Osteoblast (primary cell): ENCODE data around the gene LOXL4. TPM values are rescaled to one million over a fixed set of nuclear protein-coding genes. Genes with fewer than 3 reads are reported as not detected.

Source experiments
- DNase-seq: peaks from one replicate; pipeline ENCODE4 v3.0.0; 2011; ENCODE audit warnings: low spot score, mixed read lengths; ENCODE audit not compliant: insufficient read length; ENCODE audit errors: missing footprints
- H2AFZ ChIP-seq: 2 replicates; pipeline ENCODE4 v1.6.0; 2011; ENCODE audit warnings: mild to moderate bottlenecking, low read length
- H3K27ac ChIP-seq: 2 replicates; pipeline ENCODE4 v1.5.1; 2011; ENCODE audit warnings: mild to moderate bottlenecking, low read depth, low read length, moderate library complexity
- H3K27me3 ChIP-seq: 2 replicates; pipeline ENCODE4 v1.6.0; 2012; ENCODE audit warnings: mild to moderate bottlenecking, control low read depth, inconsistent platforms, low read length, moderate library complexity; ENCODE audit not compliant: insufficient read depth
- H3K36me3 ChIP-seq: 2 replicates; pipeline ENCODE4 v1.5.1; 2011; ENCODE audit warnings: mild to moderate bottlenecking, low read length, control low read depth, moderate library complexity; ENCODE audit not compliant: insufficient read depth
- H3K4me1 ChIP-seq: 2 replicates; pipeline ENCODE4 v1.5.1; 2011; ENCODE audit warnings: mild to moderate bottlenecking, low read length, control low read depth, moderate library complexity; ENCODE audit not compliant: insufficient read depth
- H3K4me2 ChIP-seq: 2 replicates; pipeline ENCODE4 v1.6.0; 2011; ENCODE audit warnings: mild to moderate bottlenecking, low read length; ENCODE audit not compliant: insufficient read depth
- H3K4me3 ChIP-seq: fragments of 200-600 bp; sonication (generic); 3 replicates; pipeline ENCODE4 v1.5.1; 2012; ENCODE audit warnings: mild to moderate bottlenecking, low read length, inconsistent platforms; ENCODE audit not compliant: insufficient read depth
- H3K79me2 ChIP-seq: 2 replicates; pipeline ENCODE4 v1.6.0; 2012; ENCODE audit warnings: mild to moderate bottlenecking, low read length, control low read depth, inconsistent platforms; ENCODE audit not compliant: insufficient read depth
- H3K9me3 ChIP-seq: 2 replicates; pipeline ENCODE4 v1.5.1; 2011; ENCODE audit warnings: low read depth, low read length, control low read depth
- H4K20me1 ChIP-seq: 2 replicates; pipeline ENCODE4 v1.6.0; 2012; ENCODE audit warnings: mild to moderate bottlenecking, low read length, control low read depth; ENCODE audit not compliant: insufficient read depth
- CTCF ChIP-seq: IDR thresholded peaks from 2 replicates; pipeline ENCODE4 v1.5.1; 2011; ENCODE audit warnings: mild to moderate bottlenecking, low read depth, low read length, moderate library complexity; ENCODE audit errors: extremely low read depth
- total RNA-seq: library from RNA; depleted of rRNA; stranded (reverse); fragments of >200 nt; gene quantifications from 2 replicates; pipeline ENCODE4 v1.2.3, GENCODE V29; 2012

The LOXL4 gene
- total RNA-seq, 1 donor = 36.6 TPM

- no peaks in the 10 kb centered on the region for H4K20me1 ChIP-seq
- TF ChIP-seq CTCF = no peak
- peaks cover 34% of the 10 kb centered on the region for H3K4me1 ChIP-seq
- no peaks in the 10 kb centered on the region for H3K9me3 ChIP-seq
- H3K4me2 ChIP-seq = no peak overlapping the region
- no peaks in the 10 kb centered on the region for H3K36me3 ChIP-seq
- H2AFZ ChIP-seq = no peak overlapping the region
- no peak for DNase-seq
- H3K4me3 ChIP-seq = no peak overlapping the region
- no peaks in the 10 kb centered on the region for H3K27me3 ChIP-seq
- no peak overlapping the region for H3K27ac ChIP-seq
- no peaks in the 10 kb centered on the region for H3K79me2 ChIP-seq
These were observed 45.6 kb upstream of the LOXL4 start for GRCh38 chr10:98313598-98313997.

DNA sequence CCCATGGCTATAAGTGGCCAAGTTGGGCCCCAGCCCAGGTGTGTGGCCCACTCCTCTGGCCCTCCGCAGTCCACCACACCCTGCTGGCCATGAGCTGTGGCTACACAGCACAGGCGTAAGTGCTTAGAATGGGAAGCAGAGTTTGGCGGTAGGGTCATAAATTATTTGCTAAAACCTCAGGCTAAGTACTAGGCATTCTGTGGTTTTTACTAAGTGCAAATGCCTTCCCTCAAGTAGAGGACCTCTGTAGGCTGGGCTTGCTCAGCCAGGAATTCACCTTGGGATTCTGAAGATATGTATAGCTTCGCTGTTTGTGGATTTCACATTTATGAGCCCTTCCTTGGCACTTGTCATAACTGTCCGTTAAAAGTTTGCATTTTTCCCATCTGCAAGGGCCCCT lies 44.8 kb upstream of the LOXL4 start:
- Histone ChIP-seq H4K20me1 (no peaks in the 10 kb centered on the region), H3K36me3 (no peaks in the 10 kb centered on the region), H3K4me2 (no peak overlapping the region), H3K4me1 (peaks cover 34% of the 10 kb centered on the region), H3K79me2 (no peaks in the 10 kb centered on the region), H3K27me3 (no peaks in the 10 kb centered on the region), H2AFZ (no peak overlapping the region), H3K4me3 (no peak overlapping the region), H3K27ac (no peak overlapping the region), H3K9me3 (no peaks in the 10 kb centered on the region)
- DNase-seq = no peak
- TF ChIP-seq CTCF = no peak

DNA sequence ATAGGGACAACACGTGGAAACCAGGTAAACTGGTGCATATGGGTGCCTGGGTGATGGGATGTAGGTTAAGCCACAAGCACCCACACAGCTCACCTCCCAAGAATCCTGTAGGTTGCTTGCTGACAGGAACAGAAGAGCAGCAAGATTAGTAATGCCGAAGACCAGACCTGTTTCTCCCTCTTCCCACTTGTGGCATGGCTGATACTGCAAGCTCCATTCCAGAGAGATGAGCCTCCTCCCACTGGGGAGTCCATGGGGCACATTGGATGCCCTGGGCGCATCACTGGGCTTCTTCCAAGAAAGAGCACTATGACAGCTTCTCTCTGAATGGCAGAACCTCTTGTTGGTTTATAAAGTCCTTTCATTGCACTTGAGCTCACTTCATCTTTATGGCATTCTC lies 44.4 kb upstream of the LOXL4 start:
- TF ChIP-seq CTCF = no peak
- H3K4me2 ChIP-seq = no peak overlapping the region
- H3K27me3 ChIP-seq = no peaks in the 10 kb centered on the region
- H2AFZ ChIP-seq = no peak overlapping the region
- peak; percentile 92 for DNase-seq
- H4K20me1 ChIP-seq = no peaks in the 10 kb centered on the region
- H3K4me3 ChIP-seq = no peak overlapping the region
- no peaks in the 10 kb centered on the region for H3K36me3 ChIP-seq
- no peaks in the 10 kb centered on the region for H3K9me3 ChIP-seq
- peaks cover 34% of the 10 kb centered on the region for H3K4me1 ChIP-seq
- H3K79me2 ChIP-seq = no peaks in the 10 kb centered on the region
- H3K27ac ChIP-seq = no peak overlapping the region

DNA sequence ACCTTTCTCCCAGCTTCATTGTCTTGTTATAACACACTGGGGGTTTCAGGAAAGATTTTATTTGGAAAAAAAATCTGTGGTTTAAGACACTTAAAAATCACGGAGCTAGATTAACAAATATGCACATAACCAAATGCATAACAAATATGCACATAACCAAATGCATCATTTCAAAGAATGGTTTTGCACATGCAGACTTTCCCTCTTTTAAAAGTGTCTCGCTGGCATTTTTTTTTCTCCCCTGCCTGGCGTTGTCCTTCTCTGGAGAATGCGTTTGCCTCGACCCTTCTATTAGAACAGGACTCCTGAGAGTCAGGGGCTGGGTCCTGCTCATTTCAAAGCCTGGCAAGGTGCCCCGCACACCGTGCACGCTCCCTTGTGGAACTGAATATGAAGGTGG lies 42.7 kb upstream of the LOXL4 start:
- Histone ChIP-seq H3K9me3 (no peaks in the 10 kb centered on the region), H4K20me1 (no peaks in the 10 kb centered on the region), H3K79me2 (no peaks in the 10 kb centered on the region), H3K27ac (no peak overlapping the region), H3K4me2 (no peak overlapping the region), H3K4me3 (no peak overlapping the region), H3K4me1 (peaks cover 20% of the 10 kb centered on the region), H3K27me3 (no peaks in the 10 kb centered on the region), H3K36me3 (no peaks in the 10 kb centered on the region), H2AFZ (no peak overlapping the region)
- DNase-seq = no peak
- TF ChIP-seq CTCF = no peak
